Stimulated activated CD8-positive, alpha-beta memory T cell treated with anti-CD3 and anti-CD28 coated beads, Interleukin-12 subunit alpha, Interleukin-12 subunit beta, amount 100 ng/mL, for 24 hours (primary cell): Measurements from ENCODE around the gene SHB.
"Not testable (repeated sequence)": the region's sequence is repeated elsewhere in the genome, so short reads cannot be mapped to it uniquely, and the experiment has no call there.

Source experiments
- DNase-seq: peaks from one replicate; pipeline ENCODE4 v3.0.0-alpha.2; 2020; ENCODE audit errors: extremely low read depth

Gene SHB

DNA sequence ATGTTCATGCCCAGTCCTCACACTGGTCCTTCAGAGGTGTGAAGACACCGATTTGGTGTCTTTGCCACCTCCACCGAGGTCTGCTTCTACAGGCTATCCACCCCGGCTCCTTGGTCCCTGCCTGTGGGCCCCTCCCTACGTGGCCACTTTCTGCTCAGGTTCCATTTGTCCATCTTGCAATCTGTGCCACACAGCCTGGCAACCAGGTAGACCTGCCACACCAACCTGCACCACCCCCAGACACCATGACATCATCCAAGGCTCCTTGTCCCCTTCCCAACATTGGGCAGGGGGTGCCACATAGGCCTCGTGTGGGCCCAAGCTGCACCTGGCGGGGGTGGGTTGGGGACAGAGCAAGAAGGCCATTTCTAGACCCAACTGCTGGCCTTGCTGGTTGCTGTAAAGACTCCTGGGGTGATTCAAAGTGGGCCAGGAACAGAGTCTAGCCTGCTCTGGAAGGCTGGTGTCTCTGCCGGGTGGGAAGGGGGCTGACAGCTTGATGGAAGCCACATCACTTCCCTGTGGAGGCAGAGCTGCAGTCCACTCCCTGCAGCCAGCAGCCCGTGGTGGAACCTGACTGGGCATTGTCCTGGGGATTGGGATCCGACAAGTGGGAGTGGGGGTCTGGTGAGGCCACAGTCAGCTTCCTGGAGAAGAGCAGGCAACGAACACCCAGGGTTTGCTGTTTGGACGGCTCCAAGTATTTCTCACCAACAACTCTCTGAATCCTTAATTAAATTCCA lies 99.3 kb downstream of the SHB start:
- DNase-seq, result no peak

DNA sequence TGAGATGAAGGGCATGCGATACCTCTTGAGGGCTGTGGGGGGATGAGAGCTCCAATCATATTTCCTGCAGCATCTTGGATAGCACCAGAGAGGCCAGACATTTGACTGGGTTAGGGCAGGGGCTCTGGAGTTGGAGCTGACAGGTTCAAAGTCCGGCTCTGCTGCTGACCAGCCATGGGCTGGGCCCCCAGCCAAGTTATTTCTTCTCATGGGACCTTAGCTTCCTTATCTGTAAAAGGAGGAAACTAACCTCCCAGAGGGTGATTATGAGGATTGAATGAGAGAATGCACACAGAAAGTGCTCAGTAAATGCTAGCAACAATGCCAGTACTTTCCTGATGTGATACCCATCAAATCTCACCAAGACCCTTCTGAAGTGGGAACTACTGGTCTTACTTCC lies 99.9 kb downstream of the SHB start:
- DNase-seq, result no peak

DNA sequence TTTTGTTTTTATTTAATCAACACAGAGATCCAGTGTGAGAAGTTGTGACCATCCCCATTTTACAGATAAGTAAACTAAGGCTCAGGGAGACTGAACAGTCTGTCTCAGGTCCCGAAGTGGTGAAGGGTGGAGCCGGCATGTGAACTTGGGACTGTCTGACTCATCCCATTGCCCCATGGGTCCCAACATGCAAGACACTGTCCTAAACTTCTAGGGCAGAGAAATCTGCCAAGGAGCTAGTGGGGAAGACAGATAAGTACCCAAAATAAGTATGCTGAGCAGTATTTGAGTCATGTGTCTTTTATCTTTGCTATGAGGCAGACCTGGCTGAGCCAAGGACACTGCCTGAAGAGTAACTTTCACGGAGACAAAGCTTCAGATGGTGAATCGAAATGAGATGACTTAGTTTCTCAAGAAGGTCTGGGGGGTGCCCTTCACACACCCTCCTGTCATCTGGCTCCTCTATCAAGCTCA lies 100.8 kb downstream of the SHB start:
- no peak for DNase-seq

- no peak for DNase-seq
Measured at GRCh38 chr9:37967761-37968080, 101.3 kb downstream of the SHB start.

DNA sequence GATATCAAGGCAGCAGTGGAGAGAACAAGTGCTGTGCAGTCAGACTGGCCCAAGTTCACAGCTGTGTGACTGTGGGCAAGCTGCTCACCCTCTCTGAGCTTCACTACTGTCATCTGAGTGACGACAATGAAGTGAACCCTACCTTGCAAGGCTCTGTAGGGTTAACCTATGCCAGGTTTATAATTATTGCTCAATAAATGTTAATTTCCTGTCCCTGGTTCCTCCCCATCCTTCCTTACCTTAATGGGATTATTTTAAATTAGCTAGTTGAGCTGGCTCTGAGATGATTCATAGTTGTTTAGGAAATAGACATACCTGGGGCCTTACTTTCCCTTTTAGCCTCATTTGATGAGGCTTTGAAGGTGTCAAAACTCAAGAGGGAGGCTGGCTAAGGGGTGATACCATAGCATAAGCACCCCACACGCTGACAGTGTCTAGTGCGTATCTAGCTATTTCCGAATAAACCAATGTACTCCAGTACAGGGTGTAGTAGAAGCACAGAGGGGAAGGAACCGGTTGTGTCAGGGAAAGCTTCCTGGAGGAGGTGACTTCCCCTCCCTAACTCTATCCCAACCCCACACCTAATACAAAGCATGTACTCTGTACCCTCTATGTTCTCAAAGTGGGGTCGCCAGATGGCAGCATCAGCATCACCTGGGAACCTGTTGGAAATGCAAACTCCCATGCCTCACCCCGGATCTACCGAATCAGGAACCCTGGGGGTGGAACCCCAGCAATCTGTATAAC lies 101.8 kb downstream of the SHB start:
- no peak for DNase-seq

- no peak for DNase-seq
Measured at GRCh38 chr9:37966412-37967013, 102.5 kb downstream of the SHB start.

- not testable (repeated sequence) for DNase-seq
Measured at GRCh38 chr9:37965676-37966345, 103.2 kb downstream of the SHB start.

DNA sequence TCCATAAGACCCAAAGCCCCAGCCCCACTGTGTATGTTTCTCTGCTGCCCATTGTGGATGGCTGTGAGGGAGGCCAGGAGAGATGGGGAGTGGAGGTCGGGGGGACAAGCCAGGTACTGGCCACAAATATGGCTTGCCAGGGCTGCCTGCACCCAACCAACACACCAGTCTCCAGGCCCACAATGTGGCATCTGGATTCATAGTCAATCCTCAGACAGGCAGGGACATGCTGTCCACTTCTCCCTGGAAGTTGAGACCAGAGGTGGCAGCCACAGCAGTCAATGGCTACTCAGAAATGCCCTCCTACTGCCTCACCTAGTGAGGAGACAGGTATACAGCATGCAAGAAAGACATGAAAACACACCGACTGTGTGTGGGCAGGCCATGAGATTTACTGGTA lies 103.9 kb downstream of the SHB start:
- no peak for DNase-seq

DNA sequence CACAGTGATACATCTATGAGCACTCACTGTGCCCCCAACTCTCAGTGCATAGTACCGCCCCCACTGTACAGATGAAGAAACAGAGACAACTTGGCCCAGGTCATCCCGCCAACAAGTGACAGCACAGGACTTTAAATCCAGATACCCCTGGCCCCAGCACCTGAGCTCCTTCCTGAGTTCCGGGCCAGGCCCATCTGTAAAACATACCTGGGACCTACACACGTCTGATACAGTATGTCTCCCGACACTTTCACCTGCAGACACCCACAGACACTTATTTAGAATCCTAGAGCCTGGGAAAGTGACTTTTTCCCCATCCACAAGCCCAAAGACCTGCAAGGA lies 104.3 kb downstream of the SHB start:
- DNase-seq, result no peak

DNA sequence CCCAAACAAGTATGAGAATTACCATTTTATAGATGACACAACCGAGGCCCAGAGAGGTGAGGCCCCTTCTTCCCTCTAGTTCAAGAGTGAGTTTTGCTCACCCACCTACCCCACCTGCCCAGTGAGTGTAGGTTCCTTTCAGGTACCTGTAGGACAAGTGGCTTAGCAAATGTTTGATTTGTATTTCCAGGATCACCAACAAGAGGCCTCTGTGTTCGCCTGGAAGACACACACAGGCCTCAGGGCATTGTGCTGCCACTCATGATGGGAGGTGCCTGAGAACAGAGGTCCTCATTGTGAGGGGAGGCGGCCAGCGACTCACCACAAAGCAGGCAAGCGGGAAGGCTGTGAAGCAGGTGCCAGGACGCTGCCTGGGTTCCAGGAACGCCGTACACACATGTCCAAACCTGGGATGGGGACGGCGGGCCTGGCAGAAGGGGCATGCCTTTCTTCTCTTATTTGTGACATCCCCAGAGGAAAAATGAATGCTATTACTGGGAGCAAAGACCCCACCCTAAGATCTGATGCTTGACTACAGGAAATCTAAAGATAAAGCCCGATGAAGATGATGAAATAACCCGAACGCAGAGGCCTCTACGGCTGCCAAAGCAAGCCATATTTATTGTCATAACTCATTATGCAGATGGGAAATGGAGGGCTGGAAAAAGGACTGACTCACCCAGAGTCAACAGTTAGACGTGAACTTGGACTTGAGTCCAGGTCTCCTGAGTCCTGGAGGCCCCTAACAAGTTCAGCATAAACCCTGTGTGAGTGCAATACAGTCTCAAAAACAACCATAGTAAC lies 104.9 kb downstream of the SHB start:
- no peak for DNase-seq

- DNase-seq, result no peak
Measured at GRCh38 chr9:37961351-37961750, 107.7 kb downstream of the SHB start.

- DNase-seq, result no peak
Measured at GRCh38 chr9:37960631-37961030, 108.4 kb downstream of the SHB start.

GRCh38 chr9:37959976-37960375 lies 109.1 kb downstream of the SHB start:
- no peak for DNase-seq

- no peak for DNase-seq
Measured at GRCh38 chr9:37958154-37958553, 110.9 kb downstream of the SHB start.

- no peak for DNase-seq
Measured at GRCh38 chr9:37957664-37957953, 111.4 kb downstream of the SHB start.

DNA sequence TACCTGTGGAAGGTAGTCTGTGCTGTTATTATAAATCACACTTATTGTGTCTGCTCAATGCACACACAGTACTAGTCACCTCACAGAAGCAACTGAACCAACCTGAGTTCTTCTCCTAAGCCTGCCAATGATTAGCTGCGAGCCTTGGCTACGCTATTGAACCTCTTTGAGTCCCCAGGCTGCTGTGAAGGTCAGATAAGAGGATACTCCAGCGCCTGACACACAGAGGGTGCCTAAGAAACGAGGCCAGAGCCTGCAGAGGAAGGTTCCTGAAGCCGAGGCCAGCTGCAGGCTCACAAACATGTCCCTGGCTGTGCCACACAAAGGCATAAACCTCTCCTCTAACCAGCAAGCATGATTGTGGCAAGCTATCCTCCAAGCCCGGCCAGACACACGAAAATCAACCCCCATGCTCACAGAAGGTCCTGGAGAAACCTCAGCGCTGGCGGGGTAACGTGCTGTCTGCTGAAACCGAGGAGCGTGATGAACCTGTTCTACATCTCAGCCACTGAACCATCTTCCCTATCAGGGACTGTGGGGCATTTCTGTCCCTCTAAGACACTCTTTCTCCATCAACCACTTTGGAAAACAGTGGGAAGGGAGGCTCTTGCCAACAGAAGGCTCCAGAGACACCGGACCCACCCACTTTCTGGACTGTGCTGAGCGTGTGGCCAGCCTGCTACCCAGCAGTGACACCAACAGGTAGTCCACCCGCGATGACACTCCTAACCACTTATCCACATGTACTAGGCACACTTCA lies 111.9 kb downstream of the SHB start:
- no peak for DNase-seq

DNA sequence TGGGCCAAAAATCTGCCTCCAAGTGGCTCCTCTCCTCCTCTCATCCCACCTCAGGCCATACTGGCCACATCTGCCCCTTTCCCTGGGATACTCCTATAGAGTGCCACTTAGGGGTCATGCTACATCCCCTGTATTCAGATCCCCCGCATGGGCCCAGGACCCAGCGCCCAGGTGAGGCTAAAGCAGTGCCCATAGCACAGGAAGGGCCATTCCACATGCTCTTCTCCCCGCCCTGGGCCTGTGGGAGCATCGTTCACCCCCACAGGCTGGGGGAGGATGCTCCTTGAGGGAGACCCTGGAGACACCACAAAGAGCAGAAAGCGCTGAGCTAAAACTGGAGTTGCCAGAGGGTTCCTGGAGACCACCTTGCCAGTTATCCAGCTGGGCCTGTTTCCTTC lies 112.6 kb downstream of the SHB start:
- no peak for DNase-seq

DNA sequence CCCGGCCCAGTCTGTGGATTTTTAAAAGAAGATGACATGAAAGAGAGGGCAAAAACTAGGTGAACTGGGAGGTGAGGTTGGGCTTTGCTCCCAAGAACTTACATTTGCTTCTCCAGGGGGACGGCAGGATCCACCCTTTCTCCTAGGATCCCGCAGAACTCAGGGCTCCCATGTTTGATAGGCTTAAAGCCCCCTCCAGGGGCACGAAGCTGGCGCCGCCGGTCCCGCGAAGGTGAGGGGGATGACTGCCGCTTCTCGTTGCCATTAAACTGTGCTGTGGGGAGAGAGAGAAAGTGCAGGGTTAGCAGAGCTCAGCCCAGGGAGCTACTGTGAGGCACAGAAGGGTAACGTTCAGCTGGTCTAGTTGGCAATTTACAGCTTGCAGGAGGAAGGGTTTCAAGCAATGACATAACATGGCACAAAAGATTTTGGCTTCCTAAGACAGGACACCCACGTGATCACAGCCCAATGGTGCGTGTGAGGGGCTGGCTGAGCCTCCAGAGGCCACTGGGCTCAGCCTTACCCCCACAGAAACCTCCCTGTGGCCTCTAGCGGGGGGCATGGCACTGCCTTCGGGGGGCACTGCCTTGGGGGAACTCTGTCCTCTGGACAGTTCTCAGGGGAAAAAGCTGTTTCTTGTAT lies 113.1 kb downstream of the SHB start:
- DNase-seq, result no peak

DNA sequence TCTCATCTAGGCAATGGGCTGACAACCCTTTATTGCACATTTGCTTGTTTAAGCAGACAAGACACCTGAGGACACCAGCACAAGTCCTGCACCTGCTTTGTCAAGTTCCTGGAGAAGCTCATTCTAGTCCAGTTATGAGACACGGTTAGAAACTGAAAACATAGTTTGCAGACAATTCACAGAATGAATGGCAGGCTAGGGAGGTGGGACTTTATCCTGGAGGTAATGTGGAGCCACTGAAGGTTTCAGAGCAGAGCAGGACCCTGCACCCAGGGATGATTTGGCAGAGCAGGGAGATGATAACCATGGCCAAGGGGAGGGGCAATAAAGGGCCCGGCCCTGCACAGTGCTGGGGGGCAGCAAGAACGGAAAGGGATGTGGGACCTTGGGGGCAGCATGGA lies 114.4 kb downstream of the SHB start:
- no peak for DNase-seq

- no peak for DNase-seq
Measured at GRCh38 chr9:37953775-37954437, 115.1 kb downstream of the SHB start.
